ENCODE data around the gene IGSF22.

- TF ChIP-seq CTCF (IDR thresholded peaks at IDR 0.05) = no peak
- no peak for TF ChIP-seq POLR2AphosphoS5 (IDR thresholded peaks at IDR 0.05; ENCODE audit: insufficient read depth in 1 of 2, low read depth in 1 of 2)
Measured at GRCh38 chr11:18696638-18697225, 29.3 kb downstream of the IGSF22 start.
